Measurements from ENCODE around the gene DUS1L.

DUS1L gene

GRCh38 chr17:82105417-82105881, 39.8 kb upstream of the DUS1L start:
- peaks cover 30% of the 10 kb centered on the region for H3K4me1 Mint-ChIP-seq
- ATAC-seq (no peak), DNase-seq (no peak)
- no peaks in the 10 kb centered on the region for H3K27me3 Mint-ChIP-seq
- peak overlapping the region; percentile 94 for H3K27ac Mint-ChIP-seq
- H3K36me3 Mint-ChIP-seq (ENCODE audit: low read depth) = no peaks in the 10 kb centered on the region
- peak overlapping the region; percentile 89 for H3K4me3 Mint-ChIP-seq
- H3K9me3 Mint-ChIP-seq = no peaks in the 10 kb centered on the region

- Mint-ChIP-seq H3K4me3 (peak overlapping the region; percentile 89), H3K36me3 (ENCODE audit: low read depth) (peaks cover 1% of the 10 kb centered on the region), H3K27ac (peak overlapping the region; percentile 18), H3K9me3 (no peaks in the 10 kb centered on the region), H3K4me1 (peaks cover 29% of the 10 kb centered on the region), H3K27me3 (no peaks in the 10 kb centered on the region)
- DNase-seq (no peak), ATAC-seq (no peak)
Observed at GRCh38 chr17:82104797-82105416, 39.3 kb upstream of the DUS1L start.

GRCh38 chr17:82103553-82104451, 38.2 kb upstream of the DUS1L start:
- H3K4me3 Mint-ChIP-seq = no peak overlapping the region
- H3K9me3 Mint-ChIP-seq = no peaks in the 10 kb centered on the region
- no peak overlapping the region for H3K27ac Mint-ChIP-seq
- DNase-seq (no peak), ATAC-seq (no peak)
- no peaks in the 10 kb centered on the region for H3K27me3 Mint-ChIP-seq
- peaks cover 26% of the 10 kb centered on the region for H3K4me1 Mint-ChIP-seq
- peaks cover 3% of the 10 kb centered on the region for H3K36me3 Mint-ChIP-seq (ENCODE audit: low read depth)

GRCh38 chr17:82101767-82102679, 36.4 kb upstream of the DUS1L start:
- no peaks in the 10 kb centered on the region for H3K27me3 Mint-ChIP-seq
- no peak overlapping the region for H3K27ac Mint-ChIP-seq
- no peak for DNase-seq
- H3K36me3 Mint-ChIP-seq (ENCODE audit: low read depth) = peaks cover 3% of the 10 kb centered on the region
- no peak for ATAC-seq
- H3K9me3 Mint-ChIP-seq = no peaks in the 10 kb centered on the region
- no peak overlapping the region for H3K4me3 Mint-ChIP-seq
- peaks cover 26% of the 10 kb centered on the region for H3K4me1 Mint-ChIP-seq

- no peak for DNase-seq
- H3K9me3 Mint-ChIP-seq = no peaks in the 10 kb centered on the region
- H3K27ac Mint-ChIP-seq = no peak overlapping the region
- ATAC-seq = no peak
- no peaks in the 10 kb centered on the region for H3K27me3 Mint-ChIP-seq
- H3K36me3 Mint-ChIP-seq (ENCODE audit: low read depth) = peaks cover 3% of the 10 kb centered on the region
- H3K4me1 Mint-ChIP-seq = peaks cover 23% of the 10 kb centered on the region
- no peak overlapping the region for H3K4me3 Mint-ChIP-seq
Observed at GRCh38 chr17:82101301-82101715, 35.7 kb upstream of the DUS1L start.

GRCh38 chr17:82100502-82101298, 35.1 kb upstream of the DUS1L start:
- no peaks in the 10 kb centered on the region for H3K9me3 Mint-ChIP-seq
- no peak for ATAC-seq

GRCh38 chr17:82098939-82099763, 33.5 kb upstream of the DUS1L start:
- DNase-seq (no peak), ATAC-seq (peak; percentile 8)
- Mint-ChIP-seq H3K27ac (peak overlapping the region; percentile 79), H3K36me3 (ENCODE audit: low read depth) (peaks cover 5% of the 10 kb centered on the region), H3K9me3 (no peaks in the 10 kb centered on the region), H3K27me3 (no peaks in the 10 kb centered on the region), H3K4me3 (peak overlapping the region; percentile 80), H3K4me1 (peaks cover 19% of the 10 kb centered on the region)

More at GRCh38 chr17:82100502-82101298, 35.1 kb upstream of the DUS1L start:
- peaks cover 22% of the 10 kb centered on the region for H3K4me1 Mint-ChIP-seq
- no peaks in the 10 kb centered on the region for H3K27me3 Mint-ChIP-seq
- H3K4me3 Mint-ChIP-seq = peak overlapping the region; percentile 80
- H3K27ac Mint-ChIP-seq = no peak overlapping the region
- peaks cover 5% of the 10 kb centered on the region for H3K36me3 Mint-ChIP-seq (ENCODE audit: low read depth)
- DNase-seq = no peak

GRCh38 chr17:82098169-82098938, 32.8 kb upstream of the DUS1L start, which contains the start of gene FASN:
FASN (minus strand) TSS chr17:82098236; CDS start chr17:82096445, 1,791 bp downstream.
- no peaks in the 10 kb centered on the region for H3K27me3 Mint-ChIP-seq
- H3K4me1 Mint-ChIP-seq = peaks cover 19% of the 10 kb centered on the region
- DNase-seq (peak; percentile 96), ATAC-seq (peak; percentile 83)
- H3K4me3 Mint-ChIP-seq = peak within 1 kb of the TSS; percentile 76
- no peaks in the 10 kb centered on the region for H3K9me3 Mint-ChIP-seq
- H3K27ac Mint-ChIP-seq = no peak within 1 kb of the TSS
- peaks cover 5% of the 10 kb centered on the region for H3K36me3 Mint-ChIP-seq (ENCODE audit: low read depth)

- peaks cover 5% of the 10 kb centered on the region for H3K36me3 Mint-ChIP-seq (ENCODE audit: low read depth)
- ATAC-seq = no peak
- no peaks in the 10 kb centered on the region for H3K9me3 Mint-ChIP-seq
- H3K27me3 Mint-ChIP-seq = no peaks in the 10 kb centered on the region
- H3K4me3 Mint-ChIP-seq = no peak overlapping the region
- H3K4me1 Mint-ChIP-seq = peaks cover 19% of the 10 kb centered on the region
- DNase-seq = no peak
- no peak overlapping the region for H3K27ac Mint-ChIP-seq
Observed at GRCh38 chr17:82097919-82098168, 32.2 kb upstream of the DUS1L start.

- DNase-seq (peak; percentile 33), ATAC-seq (no peak)
- H3K9me3 Mint-ChIP-seq = no peaks in the 10 kb centered on the region
- H3K36me3 Mint-ChIP-seq (ENCODE audit: low read depth) = peaks cover 5% of the 10 kb centered on the region
- H3K27ac Mint-ChIP-seq = no peak overlapping the region
- H3K27me3 Mint-ChIP-seq = no peaks in the 10 kb centered on the region
- peaks cover 19% of the 10 kb centered on the region for H3K4me1 Mint-ChIP-seq
- H3K4me3 Mint-ChIP-seq = peak overlapping the region; percentile 76
Observed at GRCh38 chr17:82097184-82097918, 31.7 kb upstream of the DUS1L start.

GRCh38 chr17:82096709-82097183, 31.1 kb upstream of the DUS1L start:
- H3K9me3 Mint-ChIP-seq = no peaks in the 10 kb centered on the region
- ATAC-seq (no peak), DNase-seq (no peak)
- H3K36me3 Mint-ChIP-seq (ENCODE audit: low read depth) = peaks cover 5% of the 10 kb centered on the region
- H3K27ac Mint-ChIP-seq = peak overlapping the region; percentile 27
- H3K27me3 Mint-ChIP-seq = no peaks in the 10 kb centered on the region
- H3K4me3 Mint-ChIP-seq = peak overlapping the region; percentile 76
- H3K4me1 Mint-ChIP-seq = peaks cover 19% of the 10 kb centered on the region
